ENCODE data around the gene COG5. TPM values are rescaled to one million over a fixed set of nuclear protein-coding genes. Genes with fewer than 3 reads are reported as not detected.

The COG5 gene
- total and polyA plus RNA-seq, 2 of the 8 experiments (the other 6 are each of a cell fraction or from before 2014, with no cell fraction given) = 10.5 to 28.1 TPM

- Histone ChIP-seq H2BK12ac (ENCODE audit: low read depth, low read length) (no peak overlapping the region), H3K36me3 (ENCODE audit: control insufficient read depth in 2 of 4, insufficient read depth in 4 of 4, low read length in 3 of 4) (peaks cover 0 to 3% (median 0%) of the 10 kb centered on the region in 4 experiments; a peak in 1 of 8 replicates), H3K27me3 (replicated peaks in 1 of 4; ENCODE audit: control insufficient read depth in 3 of 4, extremely low read depth in 1 of 4, insufficient read depth in 3 of 4, low read length in 3 of 4) (no peaks in the 10 kb centered on the region), H2AK5ac (ENCODE audit: low read depth, low read length) (no peak overlapping the region), H3K23ac (ENCODE audit: insufficient read length) (no peak overlapping the region), H3K79me2 (ENCODE audit: control insufficient read depth in 1 of 2, insufficient read depth in 2 of 2, low read length in 2 of 2) (no peaks in the 10 kb centered on the region), H2BK20ac (ENCODE audit: low read length) (no peak overlapping the region), H3K14ac (ENCODE audit: insufficient read length) (no peak overlapping the region), H3K4me1 (replicated peaks in 1 of 4; ENCODE audit: control insufficient read depth in 3 of 4, insufficient read depth in 4 of 4, low read length in 3 of 4) (no peaks in the 10 kb centered on the region), H2AFZ (ENCODE audit: low read length) (no peak overlapping the region), H4K91ac (replicated peaks; ENCODE audit: insufficient read length, low read length) (no peak overlapping the region), H3K18ac (ENCODE audit: extremely low read depth, low read length) (no peak overlapping the region), H4K5ac (ENCODE audit: insufficient read length, low read depth, low read length) (no peak overlapping the region), H3K23me2 (ENCODE audit: low read depth, low read length) (no peaks in the 10 kb centered on the region), H3K4me3 (ENCODE audit: extremely low read depth in 1 of 4, insufficient read depth in 2 of 4, low read depth in 3 of 4, low read length in 4 of 4) (no peak overlapping the region), H3K4ac (replicated peaks; ENCODE audit: insufficient read length, low read depth, low read length) (no peak overlapping the region), H3K27ac (ENCODE audit: low read depth, low read length) (no peak overlapping the region), H3K4me2 (ENCODE audit: insufficient read depth in 1 of 2, low read depth in 2 of 2, low read length in 2 of 2) (no peak overlapping the region), H2BK5ac (ENCODE audit: low read depth, low read length) (no peak overlapping the region), H3K9me3 (ENCODE audit: insufficient read depth in 2 of 2, low read depth in 1 of 2, low read length in 1 of 2) (no peaks in the 10 kb centered on the region), H4K20me1 (replicated peaks in 1 of 2; ENCODE audit: control insufficient read depth in 1 of 2, insufficient read depth in 2 of 2, low read length in 2 of 2) (no peaks in the 10 kb centered on the region), H3K9ac (replicated peaks in 1 of 4; ENCODE audit: extremely low read depth in 1 of 4, low read depth in 3 of 4, low read length in 3 of 4) (no peak overlapping the region), H4K8ac (ENCODE audit: extremely low read depth, insufficient read depth, low read length) (no peak overlapping the region), H2BK120ac (replicated peaks; ENCODE audit: low read depth, low read length) (no peak overlapping the region), H3K56ac (replicated peaks; ENCODE audit: insufficient read length, low read depth, low read length) (no peak overlapping the region), H3K79me1 (ENCODE audit: low read depth, low read length) (no peaks in the 10 kb centered on the region), H2BK15ac (ENCODE audit: low read length) (no peak overlapping the region)
- ChIA-PET POLR2A (ENCODE audit: partially characterized antibody) (no interaction called here), CTCF (ENCODE audit: partially characterized antibody) (no interaction called here)
- 97% methylated on average over 6 of the region's 6 CpGs; no CpG with 5 or more reads in 1 of the 2 experiments for WGBS, 2 experiments (ENCODE audit: extremely low coverage in 1 of 2, insufficient coverage in 1 of 2, insufficient read length in 1 of 2, insufficient replicate concordance in 2 of 2, low coverage in 1 of 2, low lambda C conversion rate in 2 of 2, missing lambda C conversion rate in 1 of 2)
- FAIRE-seq (no peak), DNase-seq (ENCODE audit: low read depth in 1 of 2, low spot score in 2 of 2) (no peak)
- no peak for TF ChIP-seq JUN (IDR thresholded peaks at IDR 0.05; ENCODE audit: low read depth, low read length)
- TF ChIP-seq ATF2 (IDR thresholded peaks at IDR 0.05; ENCODE audit: low read length) = no peak
- TF ChIP-seq TAF7 (optimal IDR thresholded peaks at IDR 0.05; ENCODE audit: borderline replicate concordance, low read depth, low read length) = no peak
- no peak for TF ChIP-seq CBX5 (IDR thresholded peaks at IDR 0.05; ENCODE audit: low read depth, low read length)
Measured at GRCh38 chr7:107154826-107155225, 408.9 kb downstream of the COG5 start.
